GM21529 (cell line): Measurements from ENCODE around the gene FCGBP.

Experiments used
- ATAC-seq: cut with Tn5 transposase; IDR thresholded peaks from one replicate; pipeline ENCODE4 v1.9.1; 2021; ENCODE audit not compliant: unreplicated experiment

The FCGBP gene

GRCh38 chr19:39949026-39949747 is 14.8 kb upstream of the FCGBP start:
- ATAC-seq = no peak

GRCh38 chr19:39946532-39946931 is 12.1 kb upstream of the FCGBP start:
- no peak for ATAC-seq

GRCh38 chr19:39943586-39943985 is 9.2 kb upstream of the FCGBP start:
- no peak for ATAC-seq

DNA sequence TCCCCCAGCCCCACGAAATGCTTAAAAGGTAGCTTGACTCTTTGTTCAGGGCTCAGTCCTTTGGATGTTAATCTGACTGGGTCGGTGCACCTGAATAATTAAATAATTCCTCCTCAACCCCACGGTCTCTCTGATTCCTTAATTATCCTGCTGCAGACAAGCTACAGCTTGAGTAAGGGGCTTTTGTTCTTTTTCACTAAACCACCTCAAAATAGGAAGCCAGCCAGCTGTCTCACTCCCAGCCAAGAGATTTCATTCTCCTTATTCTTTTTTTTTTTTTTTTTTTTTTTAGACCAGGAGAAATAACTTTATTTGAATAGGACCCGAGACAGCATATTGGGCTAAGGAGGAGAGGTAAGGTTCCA is 7.9 kb upstream of the FCGBP start:
- no peak for ATAC-seq

DNA sequence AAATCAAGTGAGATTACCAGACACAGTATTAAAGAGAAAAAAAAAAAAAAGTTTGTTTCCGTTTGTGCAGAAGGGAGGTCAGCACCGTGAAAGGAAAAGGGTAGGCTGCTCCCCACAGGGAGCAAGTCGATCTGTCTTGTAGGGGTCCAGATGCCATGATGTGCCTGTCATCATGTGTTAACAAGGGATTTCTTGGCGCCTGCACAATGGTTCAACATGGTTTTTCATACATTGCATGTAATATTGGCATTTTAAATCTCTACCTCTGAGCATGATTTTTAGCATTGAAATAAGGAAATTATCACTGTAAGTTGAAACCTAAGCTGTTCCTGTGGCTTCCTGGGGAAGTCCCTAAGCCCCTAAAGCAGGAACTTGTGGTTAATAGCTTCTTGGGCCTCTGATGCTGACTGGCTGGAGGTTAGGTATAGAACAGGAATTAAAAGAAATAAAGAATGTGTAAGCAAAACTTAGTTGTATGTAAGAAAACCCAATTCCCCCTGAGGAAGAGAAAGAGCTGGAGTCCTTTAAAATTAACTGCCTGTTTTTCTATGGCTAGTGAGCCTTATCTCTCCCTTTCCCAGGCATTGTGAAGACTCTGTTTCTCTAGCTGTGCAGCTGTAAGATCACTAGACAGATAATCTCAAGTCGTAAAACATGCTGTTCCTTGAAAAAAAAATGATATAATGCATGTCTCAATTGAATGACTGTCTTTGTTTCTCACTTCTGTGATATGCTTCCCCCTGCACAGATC is 7.4 kb upstream of the FCGBP start:
- peak; percentile 59 for ATAC-seq

DNA sequence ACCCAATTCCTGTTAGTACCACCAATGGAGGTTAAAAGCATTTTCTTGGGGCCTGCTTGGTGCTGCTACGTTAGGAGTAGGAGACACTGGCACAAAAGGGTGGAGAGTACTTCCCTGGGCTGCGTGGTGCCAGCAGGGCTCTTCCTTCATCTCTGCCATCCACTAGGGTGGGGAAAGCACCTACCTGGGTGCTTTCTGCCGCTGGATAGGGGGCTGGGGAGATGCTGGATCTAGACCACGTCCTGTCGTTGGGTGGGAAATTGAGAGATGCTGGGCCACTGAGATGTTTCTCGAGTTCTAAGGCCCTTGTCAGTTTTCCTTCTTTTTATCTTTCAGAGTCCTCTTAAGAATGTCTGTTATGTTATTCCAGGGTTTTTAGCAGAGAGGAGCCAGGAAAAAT is 6.7 kb upstream of the FCGBP start:
- ATAC-seq = no peak

- no peak for ATAC-seq
Observed at GRCh38 chr19:39940221-39940833, 5.9 kb upstream of the FCGBP start.

- no peak for ATAC-seq
Observed at GRCh38 chr19:39939556-39939955, 5.1 kb upstream of the FCGBP start.

GRCh38 chr19:39937787-39938186 is 3.4 kb upstream of the FCGBP start:
- ATAC-seq = no peak

GRCh38 chr19:39937094-39937720 is 2.8 kb upstream of the FCGBP start:
- ATAC-seq = no peak

- no peak for ATAC-seq
Observed at GRCh38 chr19:39936622-39937021, 2.2 kb upstream of the FCGBP start.

DNA sequence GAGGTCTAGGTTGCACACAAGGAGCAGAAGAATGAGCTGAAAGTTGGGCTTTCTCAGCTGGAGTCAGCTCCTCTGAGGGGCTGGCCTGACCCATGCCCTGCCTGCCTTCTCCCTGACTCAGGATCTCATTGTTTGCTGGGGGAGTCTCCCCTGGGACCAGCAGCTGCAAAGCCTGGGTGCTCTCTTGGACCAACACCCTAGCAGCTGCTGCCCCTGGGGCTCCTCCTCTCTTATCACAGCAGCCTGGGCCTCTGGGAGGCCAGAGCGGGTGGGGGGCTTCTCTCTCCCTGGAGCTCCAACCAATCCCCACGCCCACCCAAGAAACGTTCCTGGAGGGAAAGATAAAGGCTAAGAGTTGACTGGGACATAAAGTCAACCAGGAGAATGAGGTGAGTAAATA is 1.6 kb upstream of the FCGBP start:
- ATAC-seq = no peak

GRCh38 chr19:39935364-39935661 is 879 bp upstream of the FCGBP start:
- no peak for ATAC-seq

- ATAC-seq = no peak
Observed at GRCh38 chr19:39929750-39930149, 4.7 kb downstream of the FCGBP start.

DNA sequence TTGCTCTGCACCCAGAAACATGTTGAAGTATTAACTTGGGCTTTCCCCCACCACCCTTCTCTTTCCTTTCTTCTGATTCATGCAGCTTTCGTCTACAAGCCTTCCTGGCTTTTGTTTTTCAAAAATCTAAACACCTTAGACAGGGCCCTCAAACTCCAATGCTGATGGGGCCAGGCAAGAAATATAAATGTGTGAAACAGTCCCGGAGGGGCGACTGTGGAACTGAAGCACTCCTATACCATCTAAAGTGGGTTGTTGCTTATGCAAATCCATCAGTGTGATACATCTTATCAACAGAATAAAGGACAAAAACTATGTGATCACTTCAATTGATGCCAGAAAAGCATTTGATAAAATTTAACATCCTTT is 6.1 kb downstream of the FCGBP start:
- ATAC-seq = no peak

DNA sequence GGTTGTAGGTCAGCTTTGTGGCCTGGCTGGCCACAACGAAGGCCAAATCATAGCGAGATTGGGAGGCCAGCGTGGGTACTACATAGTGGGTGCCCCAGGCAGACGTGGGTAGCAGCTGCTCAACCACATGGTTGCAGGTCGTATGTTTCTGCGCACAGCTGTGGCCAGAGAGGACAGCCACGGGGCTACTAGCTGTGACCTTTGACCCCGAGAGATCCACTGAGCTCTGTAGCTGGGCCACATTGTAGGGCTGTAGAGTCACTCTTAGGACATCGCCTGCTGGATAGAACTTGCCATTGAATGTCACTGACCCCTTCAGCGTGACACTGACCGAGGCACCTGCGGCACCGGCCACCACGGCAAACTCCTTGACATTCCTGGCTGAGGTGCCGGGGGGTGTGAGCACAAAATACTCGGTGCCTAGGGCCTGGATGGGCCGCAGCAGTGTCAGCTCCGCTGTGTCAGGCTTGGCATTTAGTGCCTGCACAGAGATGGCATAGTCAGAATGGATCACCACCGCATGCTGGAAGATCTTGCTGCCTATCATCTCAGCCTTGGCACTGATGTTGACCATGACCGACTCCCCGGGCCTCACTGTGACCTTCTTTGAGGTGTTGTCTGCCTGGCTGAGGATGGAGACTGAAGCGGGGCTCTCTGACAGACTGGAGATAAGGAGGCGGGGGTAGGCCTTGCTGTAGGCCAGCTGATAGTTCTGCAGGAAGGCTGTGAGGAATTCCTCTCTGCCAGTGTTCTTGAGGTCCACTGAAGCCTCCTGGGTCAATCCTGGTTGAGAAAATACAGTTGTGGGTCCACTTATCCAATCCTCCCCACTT is 6.7 kb downstream of the FCGBP start:
- no peak for ATAC-seq

GRCh38 chr19:39927076-39927475 is 7.4 kb downstream of the FCGBP start:
- ATAC-seq = no peak

- ATAC-seq = no peak
Observed at GRCh38 chr19:39926170-39926760, 8.2 kb downstream of the FCGBP start.

DNA sequence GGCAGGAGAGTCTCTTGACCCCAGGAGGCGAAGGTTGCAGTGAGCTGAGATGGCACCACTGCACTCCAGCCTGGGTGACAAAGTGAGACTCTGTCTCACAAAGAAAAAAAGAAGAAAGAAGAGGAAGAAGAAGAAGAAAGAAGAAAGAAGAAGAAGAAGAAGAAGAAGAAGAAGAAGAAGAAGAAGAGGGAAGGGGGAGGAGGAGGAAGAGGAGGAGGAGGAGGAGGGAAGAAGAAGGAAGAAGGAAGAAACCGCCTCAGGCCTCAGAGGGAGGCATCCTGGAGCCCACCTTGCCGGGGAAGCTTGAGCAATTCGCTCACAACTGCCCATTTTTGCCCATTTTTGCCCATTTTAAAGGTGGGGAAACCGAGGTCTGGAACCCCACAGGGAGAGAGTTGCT is 9.5 kb downstream of the FCGBP start:
- no peak for ATAC-seq

DNA sequence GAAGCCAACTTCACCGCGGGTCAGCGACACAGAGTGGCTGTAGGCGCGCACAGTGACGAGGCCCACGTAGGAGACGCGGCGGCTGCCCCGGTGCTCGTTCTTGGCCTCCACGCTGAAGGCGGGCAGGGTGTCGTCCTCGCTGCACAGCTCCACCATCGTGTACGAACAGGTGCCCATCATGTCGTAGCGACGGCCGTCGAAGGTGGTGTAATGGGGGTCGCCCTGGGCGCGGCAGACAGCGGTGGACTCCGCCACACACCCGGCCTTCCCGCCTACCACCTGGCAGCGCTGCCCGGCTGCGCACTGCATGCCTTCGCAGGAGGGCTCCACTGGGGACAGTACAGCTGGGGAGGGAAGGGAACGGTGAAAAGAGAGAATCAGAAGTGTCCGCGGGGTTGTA is 10.0 kb downstream of the FCGBP start:
- ATAC-seq = no peak

- no peak for ATAC-seq
Observed at GRCh38 chr19:39923862-39924261, 10.6 kb downstream of the FCGBP start.
